Lung (tissue), 16 donors: ENCODE results near the gene CELF2. TPM values are rescaled to one million over a fixed set of nuclear protein-coding genes. Genes with fewer than 3 reads are reported as not detected.
A peak's percentile ranks its signal among the peaks of the same experiment; 100 is the strongest.

ENCODE experiments used
- ATAC-seq: fragments of 200-7000 bp; cut with Tn5 transposase; one replicate; pipeline ENCODE4 v1.9.1; 2020; ENCODE audit warnings: moderate number of reproducible peaks; ENCODE audit not compliant: insufficient read depth, low FRiP score
- DNase-seq, 3 donors: peaks; one replicate each; pipeline ENCODE4 v3.0.0-alpha.2; 2013 to 2017
- H3K27ac ChIP-seq, 2 donors: one replicate each; pipeline ENCODE4 v1.5.1; 2013; ENCODE audit warnings: mild to moderate bottlenecking in 2 of 2, moderate library complexity in 2 of 2, control low read depth in 1 of 2, inconsistent platforms in 1 of 2, low read depth in 1 of 2, low read length in 1 of 2
- H3K27me3 ChIP-seq, 3 donors: one replicate each; pipeline ENCODE4 v1.5.1; 2013; ENCODE audit warnings: low read length in 2 of 3; ENCODE audit not compliant: control insufficient read depth in 3 of 3, insufficient read depth in 3 of 3
- H3K36me3 ChIP-seq, 4 donors: one replicate each; pipeline ENCODE4 v1.5.1; 2013; ENCODE audit warnings: low read length in 4 of 4, mild to moderate bottlenecking in 1 of 4, moderate library complexity in 1 of 4; ENCODE audit not compliant: control insufficient read depth in 4 of 4, insufficient read depth in 4 of 4
- H3K4me1 ChIP-seq, 5 donors: one replicate each; pipeline ENCODE4 v1.5.1; 2013; ENCODE audit warnings: low read length in 5 of 5, mild to moderate bottlenecking in 2 of 5, moderate library complexity in 1 of 5; ENCODE audit not compliant: control insufficient read depth in 5 of 5, insufficient read depth in 5 of 5
- H3K4me3 ChIP-seq: one replicate; pipeline ENCODE4 v1.5.1; 2013; ENCODE audit warnings: mild to moderate bottlenecking, control low read depth, moderate library complexity
- H3K9ac ChIP-seq, 2 donors: one replicate each; pipeline ENCODE4 v1.5.1; 2013; ENCODE audit warnings: low read length in 2 of 2, control low read depth in 1 of 2; ENCODE audit not compliant: insufficient read depth in 1 of 2
- H3K9me3 ChIP-seq, 4 donors: one replicate each; pipeline ENCODE4 v1.5.1; 2013; ENCODE audit warnings: low read length in 3 of 4, mild to moderate bottlenecking in 1 of 4, moderate library complexity in 1 of 4; ENCODE audit not compliant: control insufficient read depth in 4 of 4, insufficient read depth in 3 of 4
- CTCF ChIP-seq: IDR thresholded peaks from 2 replicates; pipeline ENCODE4 v1.5.1; 2012; ENCODE audit warnings: mild to moderate bottlenecking; ENCODE audit errors: control extremely low read depth, extremely low read depth
- WGBS, 2 donors: extraction: QIAGEN DNeasy Blood & Tissue Kit; methylation state at CpG; one replicate each; pipeline ENCODE4 v1.1.7; 2013; 5-methylcytosine and 5-hydroxymethylcytosine counted together
- long read RNA-seq, 5 donors: transcript quantifications; one replicate each; lab custom pipeline, GENCODE V29; 2026
- polyA plus RNA-seq, 2 donors: library from polyadenylated mRNA; stranded (reverse); fragments of 200-250 nt; gene quantifications; one replicate each; pipeline ENCODE4 v1.2.1, GENCODE V29; 2013
- total RNA-seq, 2 donors: library from RNA; depleted of rRNA in 1 of 2; stranded (reverse); fragments of >200 nt in 1 of 2; gene quantifications; one replicate each; pipeline ENCODE4 v1.2.1, GENCODE V29; 2014 to 2021
- donor health status: control.
- donor health status: control.
- donor health status: Bipolar disorder and iron deficiency.
- donor health status: healthy.
- donor health status: DM: yes; HTN: yes; CAD: no.

The CELF2 gene
- total RNA-seq (100 to 1,000 TPM in 1 of 2 donors, 10 to 100 TPM in 1; 91.1 to 115 TPM), polyA plus RNA-seq (10 to 100 TPM; 13.6 to 36.3 TPM)
- long read RNA-seq, donor 1, full-length matches to known transcripts, result 2 of 32 reads
- long read RNA-seq, donor 1, partial matches to known transcripts, result 30 of 32 reads
- long read RNA-seq, donor 1, other reads (novel, unspliced or antisense), result 0 of 32 reads
- long read RNA-seq, donor 2, result 0 reads
- long read RNA-seq, donor 3, full-length matches to known transcripts, result 1 of 1 reads
- long read RNA-seq, donor 3, partial matches to known transcripts, result 0 of 1 reads
- long read RNA-seq, donor 3, other reads (novel, unspliced or antisense), result 0 of 1 reads
- long read RNA-seq, donor 4, result 0 reads
- long read RNA-seq, donor 5, full-length matches to known transcripts, result 2 of 2 reads
- long read RNA-seq, donor 5, partial matches to known transcripts, result 0 of 2 reads
- long read RNA-seq, donor 5, other reads (novel, unspliced or antisense), result 0 of 2 reads

GRCh38 chr10:11017570-11018431 is at the start of gene CELF2:
Gene CELF2, plus strand, starts transcription at chr10:11017872. Its CDS starts 218 bp downstream, at chr10:11018090.
- 0 to 1% methylated on average over 76 to 133 of the region's 133 CpGs for WGBS, 2 donors
- DNase-seq (peak; percentile 71 to 79 (median 79)), ATAC-seq (peak; percentile 82)
- peak within 1 kb of the TSS; percentile 79 for H3K4me3 ChIP-seq
- H3K27me3 ChIP-seq, result no peaks in the 10 kb centered on the region
- peaks cover 6 to 39% (median 16%) of the 10 kb centered on the region in 5 donors for H3K4me1 ChIP-seq
- TF ChIP-seq CTCF, result no peak
- peak within 1 kb of the TSS; percentile 98 to 99 for H3K27ac ChIP-seq
- peak within 1 kb of the TSS; percentile 13 to 75 for H3K9ac ChIP-seq
- H3K9me3 ChIP-seq, result no peaks in the 10 kb centered on the region
- H3K36me3 ChIP-seq, result no peaks in the 10 kb centered on the region

- Histone ChIP-seq H3K4me3 (no peak overlapping the region), H3K36me3 (no peaks in the 10 kb centered on the region), H3K9me3 (no peaks in the 10 kb centered on the region), H3K27ac (no peak overlapping the region), H3K9ac (no peak overlapping the region), H3K4me1 (peaks cover 2 to 18% (median 7%) of the 10 kb centered on the region in 5 donors), H3K27me3 (no peaks in the 10 kb centered on the region)
- 90% methylated on average over 4 of the region's 4 CpGs for WGBS, 2 donors
- DNase-seq (no peak), ATAC-seq (no peak)
- TF ChIP-seq CTCF, result no peak
These were observed 49.4 kb upstream of the CELF2 start for GRCh38 chr10:10968257-10968588.

- Histone ChIP-seq H3K9me3 (no peaks in the 10 kb centered on the region), H3K4me1 (peaks cover 0 to 4% (median 0%) of the 10 kb centered on the region in 5 donors), H3K36me3 (peaks cover 0 to 2% (median 0%) of the 10 kb centered on the region in 4 donors), H3K9ac (no peak overlapping the region), H3K27ac (no peak overlapping the region), H3K27me3 (no peaks in the 10 kb centered on the region), H3K4me3 (no peak overlapping the region)
- WGBS, 2 donors, result 94 to 97% methylated on average over 5 of the region's 5 CpGs
- DNase-seq, result no peak
- ATAC-seq, result no peak
- TF ChIP-seq CTCF, result no peak
These were observed 44.4 kb upstream of the CELF2 start for GRCh38 chr10:10973310-10973709.
